Upper lobe of left lung (tissue), 4 donors: ENCODE data around the gene MAGEA9B.

ENCODE experiments used
- EP300 ChIP-seq, 4 donors: sonication (generic); formaldehyde crosslinking; IDR thresholded peaks; one replicate each; pipeline ENCODE4 v1.5.1; 2017; ENCODE audit warnings: antibody characterized with exemption in 4 of 4, control low read depth in 2 of 4
- POLR2A ChIP-seq, 4 donors: fragments of 450-650 bp; IDR thresholded peaks; one replicate each; pipeline ENCODE4 v1.5.1; 2016 to 2017; ENCODE audit warnings: antibody characterized with exemption in 4 of 4, mild to moderate bottlenecking in 2 of 4
- POLR2AphosphoS5 ChIP-seq, 2 donors: sonication (generic); formaldehyde crosslinking; IDR thresholded peaks; one replicate each; pipeline ENCODE4 v1.5.1; 2017; ENCODE audit warnings: antibody characterized with exemption in 2 of 2
- TF ChIP-seq, protein P1 (sequence below), 6 experiments: fragments of 450-650 bp in 4 of 6; fragments of 200-600 bp in 2 of 6; sonication (generic) in 2 of 6; IDR thresholded peaks; one replicate each; pipeline ENCODE4 v1.5.1; 2016 to 2019; ENCODE audit warnings: antibody characterized with exemption in 6 of 6

GRCh38 chrX:149631234-149632165 is 44.2 kb upstream of the MAGEA9B start, which contains the start of gene TMEM185A:
- TF ChIP-seq POLR2A (IDR thresholded peaks at IDR 0.05) = no peak
- TF ChIP-seq, protein P1, sequence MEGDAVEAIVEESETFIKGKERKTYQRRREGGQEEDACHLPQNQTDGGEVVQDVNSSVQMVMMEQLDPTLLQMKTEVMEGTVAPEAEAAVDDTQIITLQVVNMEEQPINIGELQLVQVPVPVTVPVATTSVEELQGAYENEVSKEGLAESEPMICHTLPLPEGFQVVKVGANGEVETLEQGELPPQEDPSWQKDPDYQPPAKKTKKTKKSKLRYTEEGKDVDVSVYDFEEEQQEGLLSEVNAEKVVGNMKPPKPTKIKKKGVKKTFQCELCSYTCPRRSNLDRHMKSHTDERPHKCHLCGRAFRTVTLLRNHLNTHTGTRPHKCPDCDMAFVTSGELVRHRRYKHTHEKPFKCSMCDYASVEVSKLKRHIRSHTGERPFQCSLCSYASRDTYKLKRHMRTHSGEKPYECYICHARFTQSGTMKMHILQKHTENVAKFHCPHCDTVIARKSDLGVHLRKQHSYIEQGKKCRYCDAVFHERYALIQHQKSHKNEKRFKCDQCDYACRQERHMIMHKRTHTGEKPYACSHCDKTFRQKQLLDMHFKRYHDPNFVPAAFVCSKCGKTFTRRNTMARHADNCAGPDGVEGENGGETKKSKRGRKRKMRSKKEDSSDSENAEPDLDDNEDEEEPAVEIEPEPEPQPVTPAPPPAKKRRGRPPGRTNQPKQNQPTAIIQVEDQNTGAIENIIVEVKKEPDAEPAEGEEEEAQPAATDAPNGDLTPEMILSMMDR (IDR thresholded peaks at IDR 0.05) = no peak
- TF ChIP-seq POLR2AphosphoS5 (IDR thresholded peaks at IDR 0.05) = peak in 1 of 2 donors; percentile 51
- TF ChIP-seq EP300 (IDR thresholded peaks at IDR 0.05) = no peak
